HCT116 (cell line): Measurements from ENCODE around the gene HSPA12A. TPM values are rescaled to one million over a fixed set of nuclear protein-coding genes. Genes with fewer than 3 reads are reported as not detected.

Experiments used
- ATAC-seq: fragments of 200-7000 bp; cut with Tn5 transposase; 2 replicates; pipeline ENCODE4 v1.9.1; 2020; ENCODE audit warnings: mild to moderate bottlenecking, moderate library complexity
- BruUV-seq: library from RNA; stranded (reverse); fragments of 400-500 nt; replicated peaks from 2 replicates; lab custom pipeline; 2021; lab: Mats Ljungman, UMichigan
- CTCF ChIA-PET: fragments of 300-600 bp; sonication (Branson Sonifier 250); formaldehyde crosslinking; loops from one replicate; lab custom pipeline; 2021; ENCODE audit warnings: antibody characterized with exemption; lab: Charles Lee
- POLR2A ChIA-PET: fragments of 300-600, 350-600 bp; sonication (Branson Sonifier 250); formaldehyde crosslinking; loops from one replicate; lab custom pipeline; 2021; ENCODE audit warnings: antibody characterized with exemption; lab: Charles Lee
- RAD21 ChIA-PET, 2 experiments: fragments of 300-600 bp; sonication (Branson Sonifier 250); formaldehyde crosslinking; loops; one replicate each; lab custom pipeline; 2023; ENCODE audit warnings: low total read pairs in 2 of 2; ENCODE audit not compliant: uncharacterized antibody in 2 of 2, unreplicated experiment in 2 of 2, low non-redundant PET in 1 of 2; lab: Charles Lee
- DNase-seq: peaks from one replicate; pipeline ENCODE4 v3.0.0-alpha.2; 2010; ENCODE audit warnings: low read depth, low spot score
- H2AFZ ChIP-seq: fragments of 200-600 bp; shearing (Covaris generic), sonication (generic); 2 replicates; pipeline ENCODE4 v1.6.1; 2017; ENCODE audit warnings: low read depth, mixed run types, mixed read lengths, antibody characterized with exemption, low read length; ENCODE audit not compliant: poor library complexity, severe bottlenecking
- H3K27ac ChIP-seq: 2 replicates; pipeline ENCODE4 v1.5.1; 2012; ENCODE audit warnings: low read depth, low read length
- H3K27me3 ChIP-seq: fragments of 200-600 bp; sonication (generic); 2 replicates; pipeline ENCODE4 v1.6.1; 2016; ENCODE audit warnings: mixed run types, low read length, mixed read lengths; ENCODE audit not compliant: insufficient read depth
- H3K36me3 ChIP-seq, 2 experiments: fragments of 200-500 bp in 1 of 2; fragments of 200-600 bp in 1 of 2; sonication (Bioruptor generic) in 1 of 2; sonication (generic) in 1 of 2; 2 replicates each; pipeline versions ENCODE4 v1.5.1 to v1.6.1; 2014 to 2016; ENCODE audit warnings: low read length in 2 of 2, inconsistent platforms in 1 of 2, mixed read lengths in 1 of 2, mixed run types in 1 of 2; ENCODE audit not compliant: insufficient read depth in 2 of 2, control insufficient read depth in 1 of 2
- H3K4me1 ChIP-seq, 2 experiments: fragments of 200-600 bp in 1 of 2; sonication (generic) in 1 of 2; 2 replicates each; pipeline versions ENCODE4 v1.5.1 to v1.6.1; 2012 to 2017; ENCODE audit warnings: low read length in 2 of 2, inconsistent platforms in 1 of 2, mild to moderate bottlenecking in 1 of 2, mixed read lengths in 1 of 2, mixed run types in 1 of 2, moderate library complexity in 1 of 2; ENCODE audit not compliant: insufficient read depth in 2 of 2, control insufficient read depth in 1 of 2
- H3K4me2 ChIP-seq: fragments of 200-600 bp; sonication (generic); 2 replicates; pipeline ENCODE4 v1.6.1; 2017; ENCODE audit warnings: mixed run types, low read length, mixed read lengths
- H3K4me3 ChIP-seq, 2 experiments: fragments of 200-600 bp in 1 of 2; sonication (generic) in 1 of 2; replicated peaks in 1 of 2; 2 replicates each; pipeline ENCODE4 v1.5.1; 2011 to 2016; ENCODE audit warnings: low read length in 2 of 2, control low read depth in 1 of 2, low read depth in 1 of 2, mild to moderate bottlenecking in 1 of 2, mixed read lengths in 1 of 2, mixed run types in 1 of 2
- H3K79me2 ChIP-seq: fragments of 200-600 bp; sonication (generic); 2 replicates; pipeline ENCODE4 v1.6.1; 2017; ENCODE audit warnings: mild to moderate bottlenecking, mixed run types, low read length, moderate library complexity, mixed read lengths; ENCODE audit not compliant: insufficient read depth
- H3K9ac ChIP-seq: fragments of 200-600 bp; sonication (generic); 2 replicates; pipeline ENCODE4 v1.6.1; 2016; ENCODE audit warnings: low read length, mixed read lengths
- H3K9me2 ChIP-seq: fragments of 200-600 bp; sonication (generic), shearing (Covaris generic); 2 replicates; pipeline ENCODE4 v1.6.1; 2017; ENCODE audit warnings: mixed run types, mild to moderate bottlenecking, moderate library complexity; ENCODE audit not compliant: insufficient read depth
- H3K9me3 ChIP-seq, 2 experiments: fragments of 200-500 bp in 1 of 2; fragments of 200-600 bp in 1 of 2; sonication (Bioruptor generic) in 1 of 2; sonication (generic) in 1 of 2; 2 replicates each; pipeline ENCODE4 v1.6.1; 2014 to 2017; ENCODE audit warnings: low read length in 2 of 2, mixed read lengths in 2 of 2, inconsistent platforms in 1 of 2, low read depth in 1 of 2, mild to moderate bottlenecking in 1 of 2, mixed run types in 1 of 2, moderate library complexity in 1 of 2; ENCODE audit not compliant: control insufficient read depth in 1 of 2, insufficient read depth in 1 of 2
- H4K20me1 ChIP-seq: fragments of 200-600 bp; sonication (generic), shearing (Covaris generic); 2 replicates; pipeline ENCODE4 v1.6.1; 2017; ENCODE audit warnings: mixed run types, mild to moderate bottlenecking, moderate library complexity; ENCODE audit not compliant: insufficient read depth
- ATF3 ChIP-seq: IDR thresholded peaks from 2 replicates; pipeline ENCODE4 v1.6.1; 2012
- CEBPB ChIP-seq: IDR thresholded peaks from 2 replicates; pipeline ENCODE4 v1.6.1; 2012; ENCODE audit warnings: low read depth
- CTCF ChIP-seq, 3 experiments: fragments of 200-600 bp in 1 of 3; sonication (generic) in 1 of 3; IDR thresholded peaks in 2 of 3; conservative IDR thresholded peaks in 1 of 3; 2 replicates each; pipeline ENCODE4 v1.5.1; 2012 to 2017; ENCODE audit warnings: low read depth in 2 of 3, low read length in 2 of 3, antibody characterized with exemption in 1 of 3, borderline replicate concordance in 1 of 3, control low read depth in 1 of 3, mild to moderate bottlenecking in 1 of 3, mixed read lengths in 1 of 3, mixed run types in 1 of 3, moderate library complexity in 1 of 3; ENCODE audit not compliant: insufficient read depth in 1 of 3
- ELF1 ChIP-seq: IDR thresholded peaks from 2 replicates; pipeline ENCODE4 v1.6.1; 2012; ENCODE audit warnings: low read depth, borderline replicate concordance
- EZH2phosphoT487 ChIP-seq: fragments of 200-600 bp; IDR thresholded peaks from 2 replicates; pipeline ENCODE4 v1.6.1; 2018; ENCODE audit warnings: antibody characterized with exemption, borderline replicate concordance
- FOSL1 ChIP-seq: IDR thresholded peaks from 2 replicates; pipeline ENCODE4 v1.6.1; 2012; ENCODE audit warnings: low read depth
- JUND ChIP-seq: IDR thresholded peaks from 2 replicates; pipeline ENCODE4 v1.6.1; 2012
- POLR2AphosphoS5 ChIP-seq: IDR thresholded peaks from 2 replicates; pipeline ENCODE4 v1.6.1; 2011; ENCODE audit warnings: mild to moderate bottlenecking, low read depth, low read length, moderate library complexity
- RAD21 ChIP-seq: IDR thresholded peaks from 2 replicates; pipeline ENCODE4 v1.6.1; 2012; ENCODE audit warnings: low read depth, mild to moderate bottlenecking
- REST ChIP-seq: IDR thresholded peaks from 2 replicates; pipeline ENCODE4 v1.6.1; 2012; ENCODE audit warnings: low read depth
- SIN3A ChIP-seq: IDR thresholded peaks from 2 replicates; pipeline ENCODE4 v1.6.1; 2012; ENCODE audit warnings: low read depth
- SP1 ChIP-seq: IDR thresholded peaks from 2 replicates; pipeline ENCODE4 v1.6.1; 2012; ENCODE audit warnings: low read depth
- TCF7L2 ChIP-seq: IDR thresholded peaks from 2 replicates; pipeline ENCODE4 v1.7.0; 2011; ENCODE audit warnings: borderline replicate concordance, inconsistent platforms; ENCODE audit not compliant: insufficient read depth, insufficient read length; ENCODE audit errors: extremely low read depth
- ZFX ChIP-seq: fragments of 450-650 bp; IDR thresholded peaks from 2 replicates; pipeline ENCODE4 v1.6.1; 2017
- ZNF274 ChIP-seq: fragments of 200-500 bp; sonication (Bioruptor generic); IDR thresholded peaks from 2 replicates; pipeline ENCODE4 v1.6.1; 2014; ENCODE audit warnings: mild to moderate bottlenecking, low read depth, low read length, inconsistent platforms
- intact Hi-C: fragments of 100-400 bp; cut with micrococcal nuclease; formaldehyde crosslinking; loops from 2 replicates; pipeline ENCODE4 v1.10.0; 2022
- total RNA-seq: library from RNA; stranded (reverse); gene quantifications from one replicate; pipeline ENCODE4 v1.2.1, GENCODE V29; 2021; ENCODE audit not compliant: unreplicated experiment

Gene HSPA12A
- total RNA-seq, 1 experiment from 2014 or later = 19.8 TPM

GRCh38 chr10:116770281-116770680 is 27.9 kb upstream of the HSPA12A start:
- TF ChIP-seq RAD21 = no peak
- no peak for TF ChIP-seq CEBPB
- TF ChIP-seq TCF7L2 = no peak
- TF ChIP-seq SIN3A = no peak
- no peak for TF ChIP-seq SP1
- no peak for TF ChIP-seq FOSL1
- TF ChIP-seq EZH2phosphoT487 = no peak
- no peak for TF ChIP-seq ZFX
- TF ChIP-seq ATF3 = no peak
- TF ChIP-seq POLR2AphosphoS5 = no peak
- TF ChIP-seq JUND = no peak
- TF ChIP-seq ELF1 = no peak
- no peak for TF ChIP-seq REST
- no peak for TF ChIP-seq CTCF (IDR thresholded peaks at IDR 0.05 in 2 of 3, conservative IDR thresholded peaks at IDR 0.05 in 1 of 3; ENCODE audit: borderline replicate concordance in 1 of 3, insufficient read depth in 1 of 3, low read depth in 2 of 3, low read length in 2 of 3)
- no peak for TF ChIP-seq ZNF274
- no peak overlapping the region for H3K4me2 ChIP-seq
- ChIA-PET POLR2A (no interaction called here), CTCF (interaction anchor here (2.5 kb wide), 1 partner anchor 18 kb away, joined by 12 read pairs; no protein-coding TSS in a partner anchor), RAD21 (no interaction called here)
- no peak overlapping the region for H2AFZ ChIP-seq
- no peak for ATAC-seq
- DNase-seq = no peak
- H3K9ac ChIP-seq = no peak overlapping the region
- no peak overlapping the region for H3K27ac ChIP-seq
- no TSS peak for BruUV-seq
- no peaks in the 10 kb centered on the region for H4K20me1 ChIP-seq
- no peaks in the 10 kb centered on the region for H3K9me3 ChIP-seq
- no peaks in the 10 kb centered on the region for H3K9me2 ChIP-seq
- H3K4me3 ChIP-seq = no peak overlapping the region
- no peaks in the 10 kb centered on the region for H3K36me3 ChIP-seq
- no peaks in the 10 kb centered on the region for H3K79me2 ChIP-seq
- intact Hi-C loops = no loop called here
- peaks cover 9% of the 10 kb centered on the region; the same call in 1 of the 2 replicates for H3K27me3 ChIP-seq
- H3K4me1 ChIP-seq = peaks cover 11 to 16% of the 10 kb centered on the region in 2 experiments
